GM19351 (cell line): ENCODE data around the gene SUMF1.
"Not testable (repeated sequence)": the region's sequence is repeated elsewhere in the genome, so short reads cannot be mapped to it uniquely, and the experiment has no call there.

Experiments
- ATAC-seq: cut with Tn5 transposase; IDR thresholded peaks from one replicate; pipeline ENCODE4 v1.9.1; 2021; ENCODE audit warnings: mild to moderate bottlenecking, moderate library complexity; ENCODE audit not compliant: unreplicated experiment

The SUMF1 gene

GRCh38 chr3:4462369-4463040, 4.6 kb downstream of the SUMF1 start:
- ATAC-seq = no peak

- ATAC-seq = no peak
Observed at GRCh38 chr3:4461468-4462090, 5.5 kb downstream of the SUMF1 start.

GRCh38 chr3:4460334-4460733, 6.7 kb downstream of the SUMF1 start:
- ATAC-seq = no peak

- no peak for ATAC-seq
Observed at GRCh38 chr3:4458961-4459360, 8.1 kb downstream of the SUMF1 start.

GRCh38 chr3:4456780-4457179, 10.3 kb downstream of the SUMF1 start:
- ATAC-seq = not testable (repeated sequence)

- no peak for ATAC-seq
Observed at GRCh38 chr3:4454142-4454541, 12.9 kb downstream of the SUMF1 start.

- no peak for ATAC-seq
Observed at GRCh38 chr3:4449043-4449805, 17.8 kb downstream of the SUMF1 start.

GRCh38 chr3:4448187-4448586, 18.9 kb downstream of the SUMF1 start:
- no peak for ATAC-seq

- no peak for ATAC-seq
Observed at GRCh38 chr3:4447295-4447999, 19.6 kb downstream of the SUMF1 start.

- no peak for ATAC-seq
Observed at GRCh38 chr3:4440951-4441350, 26.1 kb downstream of the SUMF1 start.

GRCh38 chr3:4438296-4438695, 28.8 kb downstream of the SUMF1 start:
- ATAC-seq = no peak

GRCh38 chr3:4432259-4432658, 34.8 kb downstream of the SUMF1 start:
- ATAC-seq = no peak

GRCh38 chr3:4429648-4430350, 37.3 kb downstream of the SUMF1 start:
- ATAC-seq = no peak

- peak; percentile 53 for ATAC-seq
Observed at GRCh38 chr3:4426782-4427344, 40.2 kb downstream of the SUMF1 start.

GRCh38 chr3:4426261-4426781, 40.7 kb downstream of the SUMF1 start:
- no peak for ATAC-seq

GRCh38 chr3:4425707-4426106, 41.4 kb downstream of the SUMF1 start:
- ATAC-seq = no peak

- no peak for ATAC-seq
Observed at GRCh38 chr3:4425055-4425454, 42.0 kb downstream of the SUMF1 start.

- peak; percentile 87 for ATAC-seq
Observed at GRCh38 chr3:4421121-4421520, 45.9 kb downstream of the SUMF1 start.

- no peak for ATAC-seq
Observed at GRCh38 chr3:4419920-4420319, 47.1 kb downstream of the SUMF1 start.

- ATAC-seq = no peak
Observed at GRCh38 chr3:4419386-4419785, 47.7 kb downstream of the SUMF1 start.
